GM21423 (cell line): ENCODE results near the gene MAP2K2.

ENCODE experiments used
- ATAC-seq: cut with Tn5 transposase; IDR thresholded peaks from one replicate; pipeline ENCODE4 v1.9.1; 2021; ENCODE audit warnings: mild to moderate bottlenecking, moderate library complexity; ENCODE audit not compliant: unreplicated experiment

MAP2K2 gene

GRCh38 chr19:4082172-4082571 is 41.8 kb downstream of the MAP2K2 start:
- no peak for ATAC-seq

GRCh38 chr19:4081441-4082129 is 42.3 kb downstream of the MAP2K2 start:
- ATAC-seq, result no peak

GRCh38 chr19:4080473-4080872 is 43.4 kb downstream of the MAP2K2 start:
- ATAC-seq, result no peak

GRCh38 chr19:4077800-4078684 is 45.9 kb downstream of the MAP2K2 start:
- no peak for ATAC-seq

- no peak for ATAC-seq
Observed at GRCh38 chr19:4077007-4077374, 46.9 kb downstream of the MAP2K2 start.

- ATAC-seq, result no peak
Observed at GRCh38 chr19:4075373-4075772, 48.5 kb downstream of the MAP2K2 start.

- ATAC-seq, result no peak
Observed at GRCh38 chr19:4071610-4072009, 52.3 kb downstream of the MAP2K2 start.

GRCh38 chr19:4069331-4069959 is 54.5 kb downstream of the MAP2K2 start:
- no peak for ATAC-seq

GRCh38 chr19:4068047-4068966 is 55.6 kb downstream of the MAP2K2 start:
- ATAC-seq, result no peak

GRCh38 chr19:4067396-4068046 is 56.4 kb downstream of the MAP2K2 start:
- no peak for ATAC-seq

- no peak for ATAC-seq
Observed at GRCh38 chr19:4066682-4067395, 57.1 kb downstream of the MAP2K2 start, which contains the start of gene ZBTB7A. TSS of gene ZBTB7A (minus strand) at chr19:4066899. CDS start at chr19:4055232, 11,667 bp downstream.

GRCh38 chr19:4066176-4066606 is 57.7 kb downstream of the MAP2K2 start:
- ATAC-seq, result no peak

- peak; percentile 81 for ATAC-seq
Observed at GRCh38 chr19:4065430-4066175, 58.3 kb downstream of the MAP2K2 start.

GRCh38 chr19:4064496-4065260 is 59.2 kb downstream of the MAP2K2 start:
- peak; percentile 5 for ATAC-seq

GRCh38 chr19:4064149-4064495 is 59.8 kb downstream of the MAP2K2 start:
- ATAC-seq, result no peak

- ATAC-seq, result no peak
Observed at GRCh38 chr19:4063369-4064148, 60.4 kb downstream of the MAP2K2 start.
